Measurements from ENCODE around the gene KBTBD2. TPM values are rescaled to one million over a fixed set of nuclear protein-coding genes. Genes with fewer than 3 reads are reported as not detected.
"Not testable (repeated sequence)": the region's sequence is repeated elsewhere in the genome, so short reads cannot be mapped to it uniquely, and the experiment has no call there.

Gene KBTBD2
- total RNA-seq, 4 donors from 2014 or later, result 22.2 to 43.7 (median 28.4) TPM

- H3K27me3 ChIP-seq, result no peaks in the 10 kb centered on the region
- TF ChIP-seq CTCF (IDR thresholded peaks at IDR 0.05), result no peak
- TF ChIP-seq POLR2A (IDR thresholded peaks at IDR 0.05), result no peak
- no peaks in the 10 kb centered on the region for H3K9me3 ChIP-seq
- H3K36me3 ChIP-seq, result no peaks in the 10 kb centered on the region
- no peaks in the 10 kb centered on the region for H3K4me1 ChIP-seq
- peak overlapping the region in 1 of 4 donors; percentile 4 for H3K27ac ChIP-seq
- DNase-seq, result no peak
- H3K4me3 ChIP-seq, result no peak overlapping the region
Observed at GRCh38 chr7:32900433-32900995, 9.0 kb upstream of the KBTBD2 start.

- H3K27ac ChIP-seq, H3K4me3 ChIP-seq, DNase-seq, H3K9me3 ChIP-seq, H3K27me3 ChIP-seq, H3K36me3 ChIP-seq: not testable (repeated sequence)
- H3K4me1 ChIP-seq, result peaks cover 0 to 16% (median 2%) of the 10 kb centered on the region in 4 donors
Observed at GRCh38 chr7:32897376-32897775, 5.8 kb upstream of the KBTBD2 start.

- Histone ChIP-seq H3K9me3 (no peaks in the 10 kb centered on the region), H3K27me3 (no peaks in the 10 kb centered on the region), H3K4me1 (peaks cover 0 to 16% (median 2%) of the 10 kb centered on the region in 4 donors), H3K4me3 (no peak overlapping the region), H3K36me3 (no peaks in the 10 kb centered on the region), H3K27ac (no peak overlapping the region)
- TF ChIP-seq CTCF (IDR thresholded peaks at IDR 0.05) (no peak), POLR2A (IDR thresholded peaks at IDR 0.05) (no peak)
- DNase-seq, result no peak
Observed at GRCh38 chr7:32896564-32897347, 5.2 kb upstream of the KBTBD2 start.

- Histone ChIP-seq H3K4me1 (peaks cover 0 to 25% (median 4%) of the 10 kb centered on the region in 4 donors), H3K9me3 (no peaks in the 10 kb centered on the region), H3K4me3 (no peak overlapping the region), H3K27ac (no peak overlapping the region), H3K36me3 (no peaks in the 10 kb centered on the region), H3K27me3 (no peaks in the 10 kb centered on the region)
- TF ChIP-seq POLR2A (IDR thresholded peaks at IDR 0.05), result no peak
- no peak for TF ChIP-seq CTCF (IDR thresholded peaks at IDR 0.05)
- no peak for DNase-seq
Observed at GRCh38 chr7:32894171-32894570, 2.6 kb upstream of the KBTBD2 start.

GRCh38 chr7:32893722-32894121, 2.2 kb upstream of the KBTBD2 start:
- Histone ChIP-seq H3K4me3 (no peak overlapping the region), H3K4me1 (peaks cover 0 to 29% (median 4%) of the 10 kb centered on the region in 4 donors), H3K36me3 (no peaks in the 10 kb centered on the region), H3K27me3 (no peaks in the 10 kb centered on the region), H3K27ac (peak overlapping the region in 3 of 4 donors; percentile 99 to 100 (median 100)), H3K9me3 (no peaks in the 10 kb centered on the region)
- DNase-seq, result no peak
- TF ChIP-seq POLR2A (IDR thresholded peaks at IDR 0.05) (no peak), CTCF (IDR thresholded peaks at IDR 0.05) (no peak)

- Histone ChIP-seq H3K27ac (peak overlapping the region; percentile 99 to 100 (median 100)), H3K27me3 (no peaks in the 10 kb centered on the region), H3K9me3 (no peaks in the 10 kb centered on the region), H3K4me3 (no peak overlapping the region), H3K4me1 (peaks cover 0 to 35% (median 4%) of the 10 kb centered on the region in 4 donors), H3K36me3 (no peaks in the 10 kb centered on the region)
- no peak for DNase-seq
- TF ChIP-seq CTCF (IDR thresholded peaks at IDR 0.05) (no peak), POLR2A (IDR thresholded peaks at IDR 0.05) (no peak)
Observed at GRCh38 chr7:32893207-32893524, 1.6 kb upstream of the KBTBD2 start.
